Eye (tissue), 1 donor: ENCODE results near the gene SSX2IP.
"Not testable (repeated sequence)": the region's sequence is repeated elsewhere in the genome, so short reads cannot be mapped to it uniquely, and the experiment has no call there.

ENCODE experiments used
- DNase-seq: peaks from one replicate; pipeline ENCODE4 v3.0.0-alpha.2; 2015

Gene SSX2IP

GRCh38 chr1:84690397-84691121 is at the start of gene SSX2IP:
Gene SSX2IP, minus strand, starts transcription at chr1:84690461. Its CDS starts 19,242 bp downstream, at chr1:84671219.
- peak; percentile 99 for DNase-seq

- no peak for DNase-seq
These were observed 48.0 kb upstream of the SSX2IP start for GRCh38 chr1:84738237-84738636.

GRCh38 chr1:84737590-84737989 is 47.3 kb upstream of the SSX2IP start:
- no peak for DNase-seq

GRCh38 chr1:84736944-84737343 is 46.7 kb upstream of the SSX2IP start:
- no peak for DNase-seq

GRCh38 chr1:84736445-84736844 is 46.2 kb upstream of the SSX2IP start:
- DNase-seq: no peak

GRCh38 chr1:84735483-84735882 is 45.2 kb upstream of the SSX2IP start:
- no peak for DNase-seq

GRCh38 chr1:84732520-84732919 is 42.3 kb upstream of the SSX2IP start:
- no peak for DNase-seq

- no peak for DNase-seq
These were observed 41.3 kb upstream of the SSX2IP start for GRCh38 chr1:84731519-84731918.

GRCh38 chr1:84727711-84728110 is 37.5 kb upstream of the SSX2IP start:
- peak; percentile 42 for DNase-seq

- DNase-seq: peak; percentile 23
These were observed 36.6 kb upstream of the SSX2IP start for GRCh38 chr1:84726593-84727499.

GRCh38 chr1:84724128-84724860 is 34.0 kb upstream of the SSX2IP start:
- no peak for DNase-seq

GRCh38 chr1:84722794-84723193 is 32.5 kb upstream of the SSX2IP start:
- no peak for DNase-seq

GRCh38 chr1:84721872-84722271 is 31.6 kb upstream of the SSX2IP start:
- not testable (repeated sequence) for DNase-seq

- DNase-seq: peak; percentile 41
These were observed 30.9 kb upstream of the SSX2IP start for GRCh38 chr1:84721152-84721551.

GRCh38 chr1:84720221-84720780 is 30.0 kb upstream of the SSX2IP start:
- DNase-seq: peak; percentile 82

- DNase-seq: peak; percentile 86
These were observed 29.4 kb upstream of the SSX2IP start for GRCh38 chr1:84719543-84720217.

GRCh38 chr1:84715342-84716019 is 25.2 kb upstream of the SSX2IP start:
- peak; percentile 56 for DNase-seq

- no peak for DNase-seq
These were observed 22.1 kb upstream of the SSX2IP start for GRCh38 chr1:84712276-84712874.

- no peak for DNase-seq
These were observed 21.6 kb upstream of the SSX2IP start for GRCh38 chr1:84711869-84712268.

GRCh38 chr1:84711121-84711520 is 20.9 kb upstream of the SSX2IP start:
- DNase-seq: no peak

GRCh38 chr1:84709131-84709530 is 18.9 kb upstream of the SSX2IP start:
- no peak for DNase-seq
